HepG2 (cell line): Measurements from ENCODE around the gene ASB4. TPM values are rescaled to one million over a fixed set of nuclear protein-coding genes. Genes with fewer than 3 reads are reported as not detected.

ENCODE experiments used
- ARID3A ChIP-seq: IDR thresholded peaks from 2 replicates; pipeline ENCODE4 v1.6.1; 2012; ENCODE audit warnings: low read depth, low read length, improper control_type of control experiment
- CENPX ChIP-seq: sonication (generic); formaldehyde crosslinking; IDR thresholded peaks from 2 replicates; pipeline ENCODE4 v1.9.0; 2021; ENCODE audit warnings: mild to moderate bottlenecking, missing genetic modification reagents, moderate library complexity
- ERF ChIP-seq: IDR thresholded peaks from 2 replicates; pipeline ENCODE4 v1.6.1; 2018; ENCODE audit warnings: missing biosample characterization, missing genetic modification reagents
- HOXA3 ChIP-seq: sonication (generic); formaldehyde crosslinking; IDR thresholded peaks from 2 replicates; pipeline ENCODE4 v1.5.0; 2020; ENCODE audit warnings: missing genetic modification reagents
- KLF16 ChIP-seq, 2 experiments: sonication (generic) in 1 of 2; formaldehyde crosslinking in 1 of 2; IDR thresholded peaks; 2 replicates each; pipeline versions ENCODE4 v1.6.1 to v1.8.0; 2016 to 2023; ENCODE audit warnings: missing genetic modification reagents in 2 of 2, missing compliant biosample characterization in 1 of 2
- MIXL1 ChIP-seq: IDR thresholded peaks from 2 replicates; pipeline ENCODE4 v1.6.1; 2016
- MTERF4 ChIP-seq: sonication (generic); formaldehyde crosslinking; IDR thresholded peaks from 2 replicates; pipeline ENCODE4 v1.8.0; 2023; ENCODE audit warnings: mild to moderate bottlenecking, missing genetic modification reagents
- RBFOX2 ChIP-seq: fragments of 200-400 bp; formaldehyde crosslinking; IDR thresholded peaks from 2 replicates; pipeline ENCODE4 v1.6.1; 2017; ENCODE audit warnings: low read depth, mild to moderate bottlenecking, low read length
- RELA ChIP-seq: sonication (generic); formaldehyde crosslinking; IDR thresholded peaks from 2 replicates; pipeline ENCODE4 v1.4.0; 2020; ENCODE audit warnings: missing genetic modification reagents
- SKI ChIP-seq: fragments of 450-650 bp; IDR thresholded peaks from one replicate; pipeline ENCODE4 v1.6.1; 2018; ENCODE audit warnings: mild to moderate bottlenecking; ENCODE audit not compliant: partially characterized antibody
- SP1 ChIP-seq, 2 experiments: fragments of 450-650 bp in 1 of 2; sonication (generic) in 1 of 2; formaldehyde crosslinking in 1 of 2; IDR thresholded peaks; 2 replicates each; pipeline versions ENCODE4 v1.4.0 to v1.6.1; 2016 to 2020; ENCODE audit warnings: missing genetic modification reagents in 1 of 2
- TEAD3 ChIP-seq: optimal IDR thresholded peaks from 2 replicates; pipeline ENCODE3; 2016; ENCODE audit warnings: borderline replicate concordance
- THAP11 ChIP-seq: IDR thresholded peaks from 2 replicates; pipeline ENCODE4 v1.6.1; 2016; ENCODE audit warnings: missing biosample characterization, missing genetic modification reagents
- TSC22D2 ChIP-seq: sonication (generic); formaldehyde crosslinking; IDR thresholded peaks from 2 replicates; pipeline ENCODE4 v1.5.1; 2020; ENCODE audit warnings: missing genetic modification reagents, mild to moderate bottlenecking, borderline replicate concordance
- ZBTB20 ChIP-seq: sonication (generic); formaldehyde crosslinking; IDR thresholded peaks from 2 replicates; pipeline ENCODE4 v1.8.1; 2023; ENCODE audit warnings: missing genetic modification reagents, low read depth, mild to moderate bottlenecking, borderline replicate concordance
- ZBTB25 ChIP-seq: IDR thresholded peaks from 2 replicates; pipeline ENCODE4 v1.6.1; 2018; ENCODE audit warnings: missing genetic modification reagents
- ZFP82 ChIP-seq: sonication (generic); formaldehyde crosslinking; IDR thresholded peaks from 2 replicates; pipeline ENCODE4 v1.5.1; 2020; ENCODE audit warnings: mild to moderate bottlenecking, missing genetic modification reagents, borderline replicate concordance
- ZNF280B ChIP-seq: sonication (generic); formaldehyde crosslinking; IDR thresholded peaks from 2 replicates; pipeline ENCODE4 v1.5.0; 2020; ENCODE audit warnings: missing genetic modification reagents, mild to moderate bottlenecking, borderline replicate concordance
- ZNF430 ChIP-seq: sonication (generic); formaldehyde crosslinking; IDR thresholded peaks from 2 replicates; pipeline ENCODE4 v1.9.0; 2021; ENCODE audit warnings: mild to moderate bottlenecking, missing genetic modification reagents
- polyA plus RNA-seq, 8 experiments: library from polyadenylated mRNA; depleted of rRNA in 3 of 8; stranded (reverse) in 7 of 8; unstranded in 1 of 8; fragments of >200 nt; fragmentation: Illumina TruSeq in 4 of 8; extraction: Trizol in 4 of 8; gene quantifications; 2 replicates each; pipeline versions ENCODE4 v1.2.1 to v1.2.3, GENCODE V29; 2011 to 2016; ENCODE audit warnings: low read depth in 4 of 8, missing spikeins in 1 of 8, mixed read lengths in 1 of 8; ENCODE audit not compliant: insufficient read depth in 1 of 8
- total RNA-seq, 5 experiments: library from RNA; depleted of rRNA; stranded (reverse); fragments of >200 nt; fragmentation: Illumina TruSeq; extraction: Trizol; gene quantifications; 2 replicates each; pipeline ENCODE4 v1.2.3, GENCODE V29; 2016; ENCODE audit warnings: low read depth in 1 of 5
- TF ChIP-seq, protein P1 (sequence below): sonication (generic); formaldehyde crosslinking; IDR thresholded peaks from 2 replicates; pipeline ENCODE4 v1.5.1; 2020; ENCODE audit warnings: mild to moderate bottlenecking, moderate library complexity, missing genetic modification reagents
- TF ChIP-seq, protein P2 (sequence below): sonication (generic); formaldehyde crosslinking; IDR thresholded peaks from 2 replicates; pipeline ENCODE4 v1.5.0; 2020; ENCODE audit warnings: missing genetic modification reagents

Gene ASB4
- total and polyA plus RNA-seq, 2 of the 13 experiments (the other 11 are each of a cell fraction or from before 2014, with no cell fraction given), result 1.1 to 4.0 TPM

- TF ChIP-seq ZFP82 (CRISPR knock-in tag) (no peak), RELA (CRISPR knock-in tag) (0 out of 2 replicates have a peak, but pooled peaks have one; percentile 9), ZNF430 (0 out of 2 replicates have a peak, but pooled peaks have one; percentile 13), KLF16 (CRISPR knock-in tag; IDR thresholded peaks at IDR 0.05) (0 out of 4 replicates have a peak, but pooled peaks of 1 of the 2 experiments have one; percentile 14), ERF (CRISPR knock-in tag) (no peak), ZBTB25 (CRISPR knock-in tag) (no peak), ARID3A (peak; percentile 60; the same call in 1 of the 2 replicates), TSC22D2 (CRISPR knock-in tag) (0 out of 2 replicates have a peak, but pooled peaks have one; percentile 26), TEAD3 (CRISPR knock-in tag) (peak; percentile 82), ZNF280B (CRISPR knock-in tag) (no peak), THAP11 (CRISPR knock-in tag) (0 out of 2 replicates have a peak, but pooled peaks have one; percentile 11), HOXA3 (CRISPR knock-in tag) (0 out of 2 replicates have a peak, but pooled peaks have one; percentile 23), MTERF4 (CRISPR knock-in tag) (no peak), SKI (no peak), ZBTB20 (CRISPR knock-in tag) (0 out of 2 replicates have a peak, but pooled peaks have one; percentile 33), CENPX (CRISPR knock-in tag) (no peak), SP1 (IDR thresholded peaks at IDR 0.05) (no peak), SP1 (CRISPR knock-in tag; IDR thresholded peaks at IDR 0.05) (no peak), RBFOX2 (peak; percentile 51; the same call in 1 of the 2 replicates), MIXL1 (CRISPR knock-in tag) (peak; percentile 59; the same call in 1 of the 2 replicates)
- TF ChIP-seq, protein P1, sequence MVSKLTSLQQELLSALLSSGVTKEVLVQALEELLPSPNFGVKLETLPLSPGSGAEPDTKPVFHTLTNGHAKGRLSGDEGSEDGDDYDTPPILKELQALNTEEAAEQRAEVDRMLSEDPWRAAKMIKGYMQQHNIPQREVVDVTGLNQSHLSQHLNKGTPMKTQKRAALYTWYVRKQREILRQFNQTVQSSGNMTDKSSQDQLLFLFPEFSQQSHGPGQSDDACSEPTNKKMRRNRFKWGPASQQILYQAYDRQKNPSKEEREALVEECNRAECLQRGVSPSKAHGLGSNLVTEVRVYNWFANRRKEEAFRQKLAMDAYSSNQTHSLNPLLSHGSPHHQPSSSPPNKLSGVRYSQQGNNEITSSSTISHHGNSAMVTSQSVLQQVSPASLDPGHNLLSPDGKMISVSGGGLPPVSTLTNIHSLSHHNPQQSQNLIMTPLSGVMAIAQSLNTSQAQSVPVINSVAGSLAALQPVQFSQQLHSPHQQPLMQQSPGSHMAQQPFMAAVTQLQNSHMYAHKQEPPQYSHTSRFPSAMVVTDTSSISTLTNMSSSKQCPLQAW (CRISPR knock-in tag), result peak; percentile 78
- TF ChIP-seq, protein P2, sequence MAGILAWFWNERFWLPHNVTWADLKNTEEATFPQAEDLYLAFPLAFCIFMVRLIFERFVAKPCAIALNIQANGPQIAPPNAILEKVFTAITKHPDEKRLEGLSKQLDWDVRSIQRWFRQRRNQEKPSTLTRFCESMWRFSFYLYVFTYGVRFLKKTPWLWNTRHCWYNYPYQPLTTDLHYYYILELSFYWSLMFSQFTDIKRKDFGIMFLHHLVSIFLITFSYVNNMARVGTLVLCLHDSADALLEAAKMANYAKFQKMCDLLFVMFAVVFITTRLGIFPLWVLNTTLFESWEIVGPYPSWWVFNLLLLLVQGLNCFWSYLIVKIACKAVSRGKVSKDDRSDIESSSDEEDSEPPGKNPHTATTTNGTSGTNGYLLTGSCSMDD (CRISPR knock-in tag), result no peak
Measured at GRCh38 chr7:95441042-95441823, 44.5 kb upstream of the ASB4 start (continued).
